Brain pericyte (primary cell): Measurements from ENCODE around the gene PIP4K2C.
"Not testable (repeated sequence)": the region's sequence is repeated elsewhere in the genome, so short reads cannot be mapped to it uniquely, and the experiment has no call there.

Source experiments
- DNase-seq: peaks from one replicate; pipeline ENCODE4 v3.0.0-alpha.2; 2012; ENCODE audit warnings: low read depth, low spot score

Gene PIP4K2C

DNA sequence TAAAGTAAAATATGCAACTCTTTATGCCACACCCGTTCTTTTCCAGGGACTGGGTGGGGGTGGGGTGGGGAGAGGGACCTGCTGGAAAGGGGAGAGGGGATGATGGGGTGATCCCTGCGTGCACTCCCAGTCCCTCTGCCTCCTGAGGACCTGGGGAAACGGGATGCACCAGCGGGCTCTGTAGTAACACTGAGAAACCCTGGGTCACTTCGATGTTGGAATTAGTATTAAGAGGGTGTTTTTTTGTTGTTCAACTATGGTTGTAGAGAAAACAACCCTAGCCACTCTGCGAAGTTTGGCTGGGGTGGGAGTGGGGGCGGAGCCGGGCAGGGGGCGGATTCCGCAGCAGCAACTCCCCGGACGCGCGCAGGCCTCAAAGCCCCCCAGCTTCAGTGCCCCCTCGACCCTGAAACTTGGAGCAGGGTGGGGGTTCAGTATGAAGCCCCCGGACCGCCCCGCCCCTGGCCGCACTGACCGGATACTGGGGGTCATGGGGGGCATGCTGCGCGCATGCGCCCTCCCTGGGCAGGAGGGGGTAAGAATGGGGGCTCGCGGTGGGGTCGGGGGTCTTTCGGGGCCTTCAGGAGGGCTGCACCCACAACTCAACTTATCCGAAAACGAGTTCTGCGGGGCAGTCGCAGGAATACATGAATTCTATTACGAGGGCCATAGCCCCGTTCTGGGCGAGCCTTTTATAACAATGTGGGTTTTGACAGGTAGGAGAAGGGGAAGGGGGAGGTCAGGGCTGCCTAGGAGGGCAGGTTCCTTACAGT lies 19.0 kb downstream of the PIP4K2C start:
- no peak for DNase-seq

DNA sequence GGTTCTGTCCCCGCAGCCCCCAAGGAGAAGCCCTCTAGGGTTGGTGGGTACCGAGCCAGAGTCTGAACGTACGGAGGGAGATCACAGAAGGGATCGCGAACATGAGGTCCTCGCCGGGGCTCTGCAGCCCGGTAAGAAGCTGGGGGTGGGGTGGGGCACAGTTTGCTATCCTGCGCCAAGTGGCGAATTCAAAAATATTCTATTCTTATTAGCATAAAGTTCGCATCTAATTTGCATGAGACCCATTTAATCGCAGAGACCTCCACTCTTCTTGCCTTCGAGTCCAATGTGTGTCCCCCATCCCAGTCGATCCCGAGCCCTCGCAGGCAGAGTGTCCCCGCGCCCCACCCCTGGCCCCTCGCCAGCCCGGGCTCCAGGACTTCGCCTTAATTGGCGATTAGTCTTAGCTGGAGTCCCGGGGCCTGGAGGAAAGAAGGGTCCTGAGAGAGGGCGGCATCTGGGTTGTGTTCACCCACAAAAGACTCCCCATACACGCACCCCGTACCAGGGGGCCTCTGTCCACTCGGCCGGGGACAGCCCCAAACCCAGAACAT lies 19.6 kb downstream of the PIP4K2C start:
- DNase-seq: no peak

DNA sequence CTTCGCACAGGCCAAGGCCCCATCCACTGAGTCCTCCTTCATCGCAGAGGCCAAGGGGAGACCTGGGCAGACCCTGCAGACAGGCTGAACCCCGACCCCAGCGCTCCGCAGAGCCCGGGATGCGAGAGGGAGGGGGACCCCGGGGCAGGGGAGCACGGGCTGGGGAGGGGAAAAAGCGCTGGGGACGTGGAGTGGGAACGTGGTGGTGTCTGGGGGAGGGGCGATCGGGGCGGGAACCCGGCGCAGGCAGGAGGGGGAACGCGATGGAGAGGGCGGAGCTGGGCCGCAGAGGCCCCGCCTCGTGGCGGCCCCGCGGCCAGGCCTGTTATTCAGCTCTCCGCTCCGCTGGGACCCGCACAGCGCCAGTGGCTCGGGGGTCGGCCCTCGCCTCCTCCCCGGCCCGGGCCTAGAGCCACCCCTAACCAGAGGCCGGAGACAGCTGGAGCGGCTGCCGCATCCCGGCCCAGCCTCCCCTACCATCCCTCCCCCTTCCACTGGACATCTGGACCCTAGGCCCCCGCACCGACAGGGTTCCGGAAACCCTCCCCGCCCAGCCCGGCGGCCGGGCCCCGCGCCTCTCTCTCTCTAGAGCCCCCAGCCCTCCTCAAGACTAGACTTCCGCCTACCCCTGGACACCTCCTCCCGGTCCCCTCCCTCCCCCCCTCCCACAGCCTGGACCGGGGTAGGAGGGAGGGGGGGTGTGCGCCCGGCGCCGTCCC lies 20.3 kb downstream of the PIP4K2C start, which contains the start of gene ARHGEF25:
Gene ARHGEF25 (plus strand): TSS at position 328 of the 719 bp plus-strand sequence. CDS start 460 bp downstream, outside the sequence.
- DNase-seq: no peak

DNA sequence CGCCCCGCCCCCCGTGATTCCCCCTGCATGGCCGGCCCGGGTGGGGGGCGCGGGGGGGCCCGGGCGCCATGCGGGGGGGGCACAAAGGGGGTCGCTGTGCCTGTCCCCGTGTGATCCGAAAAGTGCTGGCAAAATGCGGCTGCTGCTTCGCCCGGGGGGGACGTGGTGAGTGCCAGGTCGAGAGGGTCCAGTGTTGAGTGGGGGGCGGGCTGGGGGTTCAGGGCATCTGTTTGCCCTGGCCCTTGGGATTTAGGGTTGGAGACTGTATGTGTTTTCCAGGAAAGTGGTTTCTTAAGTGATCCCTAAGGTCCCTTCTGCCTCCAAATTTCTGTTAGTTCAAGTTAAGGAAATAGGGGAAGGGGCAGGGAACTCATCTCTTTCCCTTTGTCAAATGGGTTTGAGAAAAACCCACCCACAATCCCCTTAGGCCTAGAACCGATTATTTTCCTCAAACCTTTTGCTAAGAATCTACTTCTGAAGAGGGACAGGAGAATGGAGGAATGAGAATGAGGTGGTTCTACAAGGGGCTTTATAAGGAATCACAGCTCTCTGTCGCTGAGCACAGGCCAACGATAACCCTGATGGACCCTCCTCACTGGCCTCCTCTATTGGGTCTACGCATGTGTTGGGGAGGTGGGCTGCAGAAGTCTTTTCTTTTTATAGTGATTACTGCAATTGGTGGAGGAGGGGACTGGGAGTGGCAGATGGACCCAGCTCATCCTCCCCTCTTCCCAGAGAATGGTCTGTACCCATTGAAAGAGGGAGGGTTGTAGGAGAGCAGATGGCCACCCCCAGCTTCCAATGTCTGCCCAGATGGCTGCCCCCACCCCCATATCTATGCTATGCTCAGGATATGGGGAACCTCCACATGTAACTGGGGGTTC lies 21.1 kb downstream of the PIP4K2C start:
- DNase-seq: no peak

DNA sequence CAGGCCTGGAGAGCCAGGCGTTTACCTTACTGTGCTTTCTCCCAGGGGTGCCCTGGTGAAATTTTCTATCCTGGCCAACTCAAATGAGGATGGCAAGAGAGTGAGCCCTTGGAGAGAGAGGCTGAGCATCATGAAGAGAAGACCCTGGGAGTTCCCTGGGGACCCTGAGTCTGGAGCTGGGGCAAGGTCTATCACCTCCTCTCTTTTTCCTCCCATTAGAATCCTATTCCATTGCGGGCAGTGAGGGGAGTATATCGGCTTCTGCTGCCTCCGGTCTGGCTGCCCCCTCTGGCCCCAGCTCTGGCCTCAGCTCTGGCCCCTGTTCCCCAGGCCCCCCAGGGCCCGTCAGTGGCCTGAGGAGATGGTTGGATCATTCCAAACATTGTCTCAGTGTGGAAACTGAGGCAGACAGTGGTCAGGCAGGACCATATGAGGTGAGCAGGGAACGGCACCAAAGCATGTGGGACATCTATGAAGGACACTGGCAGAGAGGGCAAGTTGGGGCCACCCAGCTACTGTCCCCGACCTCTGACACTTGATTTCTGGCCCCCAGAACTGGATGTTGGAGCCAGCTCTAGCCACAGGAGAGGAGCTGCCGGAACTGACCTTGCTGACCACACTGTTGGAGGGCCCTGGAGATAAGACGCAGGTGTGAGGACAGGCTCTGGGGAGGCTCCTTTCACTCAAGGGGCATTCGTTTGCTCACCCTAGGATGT lies 21.9 kb downstream of the PIP4K2C start:
- no peak for DNase-seq

DNA sequence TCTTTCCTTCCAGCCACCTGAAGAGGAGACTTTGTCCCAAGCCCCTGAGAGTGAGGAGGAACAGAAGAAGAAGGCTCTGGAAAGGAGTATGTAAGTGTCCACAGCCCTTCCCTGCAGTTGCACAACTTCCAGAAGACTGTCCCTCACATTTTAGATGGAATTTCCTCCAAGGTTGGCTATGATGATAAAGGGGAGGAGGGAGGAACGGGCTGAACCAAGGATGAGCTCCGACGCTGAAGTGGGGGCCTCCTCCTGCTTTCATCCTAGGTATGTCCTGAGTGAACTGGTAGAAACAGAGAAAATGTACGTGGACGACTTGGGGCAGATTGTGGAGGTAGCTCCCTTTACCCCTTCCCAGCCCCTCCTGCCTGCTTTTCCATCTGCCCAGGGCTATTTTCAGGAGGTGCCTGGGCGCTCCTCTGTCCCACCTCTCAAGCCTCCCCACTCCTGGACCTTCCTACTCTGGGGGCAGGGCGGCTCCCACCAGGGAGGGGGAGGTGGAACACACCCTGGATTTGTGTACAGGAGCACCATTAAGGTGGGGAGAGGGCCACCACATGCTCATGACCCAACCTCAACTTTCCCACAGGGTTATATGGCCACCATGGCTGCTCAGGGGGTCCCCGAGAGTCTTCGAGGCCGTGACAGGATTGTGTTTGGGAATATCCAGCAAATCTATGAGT lies 22.6 kb downstream of the PIP4K2C start:
- no peak for DNase-seq

DNA sequence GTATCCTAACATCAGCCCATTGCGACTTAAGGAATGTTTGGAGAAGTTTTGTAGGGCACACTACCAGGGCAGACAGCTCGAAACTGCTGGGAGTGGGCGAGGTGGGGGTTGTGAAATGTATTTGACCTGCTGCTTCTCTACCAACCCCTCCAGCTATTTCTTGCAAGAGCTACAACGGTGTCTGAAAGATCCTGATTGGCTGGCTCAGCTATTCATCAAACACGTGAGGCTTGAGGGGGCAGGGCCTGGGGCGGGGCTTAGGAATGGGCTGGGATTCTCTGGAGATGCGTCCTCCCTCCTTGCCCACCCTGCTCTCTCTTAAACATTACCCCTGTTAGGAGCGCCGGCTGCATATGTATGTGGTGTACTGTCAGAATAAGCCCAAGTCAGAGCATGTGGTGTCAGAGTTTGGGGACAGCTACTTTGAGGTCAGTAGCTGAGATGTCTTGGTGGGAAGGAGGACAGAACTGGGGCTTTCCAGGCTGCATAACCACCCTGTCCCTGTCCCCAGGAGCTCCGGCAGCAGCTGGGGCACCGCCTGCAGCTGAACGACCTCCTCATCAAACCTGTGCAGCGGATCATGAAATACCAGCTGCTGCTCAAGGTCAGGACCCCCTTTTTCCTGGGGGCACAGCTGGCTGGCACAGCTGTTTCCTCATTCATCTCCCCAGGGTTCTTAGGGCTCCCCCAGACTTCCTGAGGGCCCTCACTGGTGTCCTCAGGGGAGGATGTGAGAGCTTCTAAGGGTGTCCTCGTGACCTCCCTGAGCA lies 23.4 kb downstream of the PIP4K2C start:
- DNase-seq: no peak

DNA sequence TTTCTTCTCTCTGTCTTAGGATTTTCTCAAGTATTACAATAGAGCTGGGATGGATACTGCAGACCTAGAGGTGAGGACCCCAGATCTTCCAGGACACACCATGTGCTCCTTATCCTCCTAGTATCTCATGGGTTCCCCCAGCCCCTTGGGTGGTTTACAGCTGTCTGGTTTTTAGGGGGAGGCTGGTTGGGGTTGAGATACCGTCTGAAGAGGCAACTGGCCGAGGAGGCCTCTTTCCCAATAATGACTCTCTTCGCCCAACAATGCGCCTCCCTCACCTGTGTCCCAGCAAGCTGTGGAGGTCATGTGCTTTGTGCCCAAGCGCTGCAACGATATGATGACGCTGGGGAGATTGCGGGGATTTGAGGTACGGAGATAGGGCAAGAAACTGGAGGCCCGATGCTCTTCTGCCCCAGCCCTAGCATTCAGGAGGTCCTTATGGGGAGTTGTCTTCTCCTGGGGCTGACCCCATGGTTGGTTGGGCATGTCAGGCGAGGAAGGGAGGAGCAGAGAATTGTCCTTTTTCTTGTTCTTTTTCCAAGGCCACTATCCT lies 24.0 kb downstream of the PIP4K2C start:
- no peak for DNase-seq

DNA sequence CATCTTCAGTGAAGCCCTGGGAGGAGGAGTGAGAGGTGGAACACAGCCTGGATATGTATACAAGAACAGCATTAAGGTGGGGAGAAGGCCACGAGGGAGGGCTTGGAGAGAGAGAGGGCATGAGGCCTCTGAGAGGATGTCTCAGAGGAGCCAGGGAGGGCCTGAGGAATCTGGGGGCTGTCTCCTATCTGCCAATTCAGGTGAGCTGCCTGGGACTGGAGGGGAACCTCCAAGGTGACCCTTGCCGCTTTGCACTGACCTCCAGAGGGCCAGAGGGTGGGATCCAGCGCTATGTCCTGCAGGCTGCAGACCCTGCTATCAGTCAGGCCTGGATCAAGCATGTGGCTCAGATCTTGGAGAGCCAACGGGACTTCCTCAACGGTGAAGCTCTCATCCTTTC lies 24.6 kb downstream of the PIP4K2C start:
- no peak for DNase-seq

DNA sequence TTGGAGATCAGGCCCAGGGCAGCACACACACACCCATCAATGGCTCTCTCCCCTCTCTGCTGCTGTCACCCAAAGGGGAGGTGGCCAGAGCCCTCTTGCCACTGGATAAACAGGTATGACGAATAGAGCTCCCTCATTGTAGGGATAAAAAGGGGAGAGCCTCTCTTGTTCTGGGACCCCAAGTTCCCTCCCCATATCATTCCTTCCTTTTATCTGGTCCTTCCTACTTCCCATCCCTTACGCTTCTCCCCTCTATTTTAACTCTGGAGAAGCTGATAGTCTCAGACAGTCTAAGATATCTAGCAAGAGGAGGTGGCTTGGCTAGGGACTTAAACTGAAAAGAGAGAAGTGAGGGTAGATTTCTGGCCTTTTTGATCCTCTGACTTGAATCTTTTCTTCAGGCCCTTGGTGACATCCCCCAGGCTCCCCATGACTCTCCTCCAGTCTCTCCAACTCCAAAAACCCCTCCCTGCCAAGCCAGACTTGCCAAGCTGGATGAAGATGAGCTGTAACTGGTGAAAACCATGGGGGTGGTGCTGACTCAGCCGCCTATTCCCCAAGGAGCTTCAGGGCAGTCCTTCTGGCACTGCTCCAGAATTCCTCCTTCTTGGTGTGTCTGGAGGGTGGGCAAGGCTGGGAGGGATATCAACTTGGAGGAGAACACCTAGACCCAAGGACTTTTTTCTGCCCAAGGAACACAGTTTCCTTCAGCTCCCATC lies 25.6 kb downstream of the PIP4K2C start:
- peak; percentile 18 for DNase-seq

DNA sequence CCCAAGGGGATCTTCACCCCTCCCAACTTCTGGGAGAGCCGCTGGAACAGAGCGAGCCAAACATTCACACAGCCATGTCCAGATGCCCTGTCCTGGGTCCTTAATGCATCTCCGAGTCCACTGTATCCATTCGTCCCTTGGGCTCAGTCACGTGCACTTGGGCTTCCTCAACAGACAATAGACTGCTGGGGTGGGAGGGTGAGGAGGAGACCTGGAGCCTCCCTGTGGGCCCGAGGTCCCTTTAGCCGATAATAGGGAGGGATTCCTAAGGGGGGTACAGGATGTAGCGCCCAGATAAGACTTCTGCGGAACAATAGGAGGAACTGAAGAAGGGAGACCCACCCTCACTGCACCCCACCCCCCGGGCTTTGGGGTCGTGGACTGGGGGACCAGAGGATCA lies 26.9 kb downstream of the PIP4K2C start:
- DNase-seq: no peak

DNA sequence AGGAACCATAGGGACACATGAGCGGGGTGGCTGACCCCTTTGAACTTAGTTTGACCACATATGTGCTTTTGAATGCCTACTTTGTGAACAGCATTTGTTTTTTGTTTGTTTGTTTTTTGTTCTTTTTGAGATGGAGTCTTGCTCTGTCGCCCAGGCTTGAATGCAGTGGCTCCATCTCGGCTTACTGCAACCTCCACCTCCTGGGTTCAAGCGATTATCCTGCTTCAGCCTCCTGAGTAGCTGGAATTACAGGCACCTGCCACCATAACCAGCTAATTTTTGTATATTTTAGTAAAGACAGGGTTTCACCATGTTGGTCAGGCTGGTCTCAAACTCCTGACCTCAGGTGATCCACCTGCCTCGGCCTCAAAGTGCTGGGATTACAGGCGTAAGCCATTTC lies 27.4 kb downstream of the PIP4K2C start:
- DNase-seq: not testable (repeated sequence)

DNA sequence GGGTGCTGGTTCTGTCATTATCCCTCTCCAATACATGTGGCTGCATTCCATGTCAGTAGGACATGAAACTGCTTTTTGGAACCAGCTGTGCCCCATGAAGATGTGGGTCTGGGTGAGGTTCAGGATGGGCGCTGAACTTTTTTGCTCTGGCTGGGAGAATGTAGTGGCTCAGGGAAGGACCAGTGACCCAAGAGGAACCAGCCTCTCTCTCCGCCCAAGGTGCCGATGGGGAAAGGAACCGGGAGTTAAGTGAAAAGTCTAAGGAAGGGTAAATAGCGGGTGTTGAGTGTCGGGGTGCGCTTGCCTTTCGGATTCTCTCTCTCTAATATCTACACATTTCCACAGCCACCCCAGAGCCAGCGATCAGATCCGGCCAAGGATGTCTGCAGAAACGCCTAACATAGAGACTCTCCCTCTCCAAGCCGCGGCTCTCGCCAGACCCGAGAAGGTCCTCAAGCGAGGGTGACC lies 28.0 kb downstream of the PIP4K2C start:
- DNase-seq: no peak

DNA sequence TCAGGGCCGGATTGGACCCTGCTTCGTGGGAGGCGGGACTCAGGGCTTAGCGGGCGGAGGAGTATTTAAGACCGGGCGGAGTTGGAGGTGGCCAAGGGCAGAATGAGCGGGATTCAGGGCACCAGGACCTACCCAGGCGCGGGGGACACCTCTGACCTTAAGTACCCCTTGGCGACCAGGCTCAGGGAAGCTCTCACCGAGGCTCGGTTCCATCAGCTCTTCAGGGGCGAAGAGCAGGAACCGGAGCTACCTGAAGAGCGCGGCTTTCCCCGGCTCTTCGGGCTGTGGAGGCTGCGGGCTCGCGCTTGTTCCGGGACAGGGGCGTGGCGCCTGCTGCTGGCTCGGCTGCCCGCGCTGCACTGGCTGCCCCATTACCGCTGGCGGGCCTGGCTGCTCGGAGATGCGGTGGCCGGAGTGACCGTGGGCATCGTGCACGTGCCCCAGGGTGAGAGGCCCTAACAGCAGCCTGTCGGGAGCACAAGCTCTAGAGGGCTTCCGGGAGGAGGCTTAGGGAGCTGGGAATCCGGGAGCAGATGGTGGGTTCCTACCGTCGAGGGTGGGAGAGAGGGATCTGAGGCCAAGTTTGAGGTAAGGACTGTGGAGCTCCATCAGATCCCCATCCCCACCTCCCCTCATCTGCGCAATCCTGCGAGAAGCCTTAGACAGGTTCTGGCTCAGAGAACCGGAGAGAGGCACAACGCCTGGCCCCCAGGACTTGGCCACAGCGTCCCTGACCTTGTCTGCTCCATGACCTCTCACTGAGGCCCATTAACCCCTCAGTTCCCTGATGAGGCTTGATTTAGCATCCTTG lies 28.6 kb downstream of the PIP4K2C start:
- DNase-seq: no peak

DNA sequence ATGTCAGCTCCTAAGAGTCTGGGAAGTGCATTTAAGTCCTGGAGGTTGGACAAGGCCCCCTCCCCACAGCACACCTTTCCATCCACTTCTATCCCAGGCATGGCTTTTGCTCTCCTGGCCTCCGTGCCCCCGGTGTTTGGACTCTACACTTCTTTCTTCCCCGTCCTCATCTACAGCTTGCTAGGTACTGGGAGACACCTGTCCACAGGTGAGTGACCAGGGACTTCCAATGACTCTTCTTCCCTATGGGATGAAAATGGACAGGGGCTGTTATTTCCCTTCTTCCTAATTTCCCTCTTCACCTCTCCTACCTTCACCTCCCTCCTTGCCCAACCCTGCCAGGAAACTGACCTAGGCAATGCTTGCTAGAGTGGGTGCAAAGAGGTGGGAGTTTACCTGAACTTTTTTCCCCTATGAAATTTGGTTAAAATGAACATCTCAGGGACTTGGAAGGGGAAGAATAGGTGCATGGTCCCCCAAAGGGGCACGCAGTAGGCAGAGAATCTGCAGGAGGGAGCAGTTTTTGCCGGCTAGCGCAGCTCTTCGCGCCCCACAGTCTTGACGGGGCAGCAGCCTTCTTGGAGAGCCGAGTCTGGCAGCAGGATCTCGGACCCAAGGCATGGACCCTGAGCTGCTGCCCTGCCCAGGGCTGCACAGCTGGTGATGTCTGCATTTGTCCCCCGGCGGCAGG lies 29.4 kb downstream of the PIP4K2C start:
- DNase-seq: no peak

DNA sequence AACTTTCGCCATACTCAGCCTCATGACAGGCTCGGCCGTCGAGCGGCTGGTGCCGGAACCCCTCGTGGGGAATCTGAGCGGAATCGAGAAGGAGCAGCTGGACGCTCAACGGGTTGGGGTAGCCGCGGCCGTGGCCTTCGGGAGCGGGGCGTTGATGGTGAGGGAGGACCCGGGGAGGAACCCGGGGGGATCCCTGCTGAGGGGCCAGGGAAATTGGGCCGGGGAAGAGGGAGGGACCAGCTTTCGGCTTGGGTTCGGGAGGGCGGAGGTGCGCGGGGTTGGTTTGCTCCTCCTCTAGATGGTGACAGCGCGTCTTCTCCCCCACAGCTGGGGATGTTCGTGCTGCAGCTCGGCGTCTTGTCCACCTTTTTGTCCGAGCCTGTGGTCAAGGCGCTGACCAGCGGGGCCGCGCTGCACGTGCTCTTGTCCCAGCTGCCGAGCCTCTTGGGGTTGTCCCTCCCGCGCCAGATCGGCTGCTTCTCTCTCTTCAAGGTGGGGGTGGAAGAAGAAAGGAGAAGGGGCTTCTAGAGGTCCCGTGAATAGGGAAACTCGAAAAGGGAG lies 30.0 kb downstream of the PIP4K2C start:
- no peak for DNase-seq
